ENCODE data around the gene BCAS3. TPM values are rescaled to one million over a fixed set of nuclear protein-coding genes. Genes with fewer than 3 reads are reported as not detected.

Gene BCAS3
- total RNA-seq, 2 donors from 2014 or later = 12.0 to 15.6 TPM

GRCh38 chr17:61421460-61421859 lies 743.8 kb downstream of the BCAS3 start:
- H3K4me1 ChIP-seq = peaks cover 0 to 10% of the 10 kb centered on the region in 2 donors
- no peak for DNase-seq (ENCODE audit: low spot score)
- TF ChIP-seq CTCF (IDR thresholded peaks at IDR 0.05) = no peak
- H3K36me3 ChIP-seq = no peaks in the 10 kb centered on the region
- H3K27me3 ChIP-seq = no peaks in the 10 kb centered on the region
- H3K9me3 ChIP-seq = no peaks in the 10 kb centered on the region
- no peak overlapping the region for H3K27ac ChIP-seq
- H3K4me3 ChIP-seq = no peak overlapping the region

GRCh38 chr17:61422116-61422799 lies 744.6 kb downstream of the BCAS3 start:
- Histone ChIP-seq H3K9me3 (no peaks in the 10 kb centered on the region), H3K4me3 (no peak overlapping the region), H3K4me1 (peaks cover 0 to 2% of the 10 kb centered on the region in 2 donors), H3K36me3 (no peaks in the 10 kb centered on the region), H3K27ac (no peak overlapping the region), H3K27me3 (no peaks in the 10 kb centered on the region)
- TF ChIP-seq CTCF (IDR thresholded peaks at IDR 0.05) = no peak
- DNase-seq (ENCODE audit: low spot score) = no peak

- TF ChIP-seq CTCF (IDR thresholded peaks at IDR 0.05) = no peak
- no peaks in the 10 kb centered on the region for H3K27me3 ChIP-seq
- no peaks in the 10 kb centered on the region for H3K9me3 ChIP-seq
- H3K36me3 ChIP-seq = no peaks in the 10 kb centered on the region
- no peak overlapping the region for H3K27ac ChIP-seq
- DNase-seq (ENCODE audit: low spot score) = no peak
- no peaks in the 10 kb centered on the region for H3K4me1 ChIP-seq
- no peak overlapping the region for H3K4me3 ChIP-seq
These were observed 745.2 kb downstream of the BCAS3 start for GRCh38 chr17:61422869-61423268.

GRCh38 chr17:61423967-61424649 lies 746.5 kb downstream of the BCAS3 start:
- TF ChIP-seq CTCF (IDR thresholded peaks at IDR 0.05) = no peak
- no peaks in the 10 kb centered on the region for H3K4me1 ChIP-seq
- no peaks in the 10 kb centered on the region for H3K27me3 ChIP-seq
- H3K4me3 ChIP-seq = no peak overlapping the region
- H3K9me3 ChIP-seq = no peaks in the 10 kb centered on the region
- no peak overlapping the region for H3K27ac ChIP-seq
- no peak for DNase-seq (ENCODE audit: low spot score)
- H3K36me3 ChIP-seq = no peaks in the 10 kb centered on the region

GRCh38 chr17:61425682-61426481 lies 748.2 kb downstream of the BCAS3 start:
- Histone ChIP-seq H3K4me1 (no peaks in the 10 kb centered on the region), H3K36me3 (no peaks in the 10 kb centered on the region), H3K9me3 (no peaks in the 10 kb centered on the region), H3K27ac (no peak overlapping the region), H3K27me3 (no peaks in the 10 kb centered on the region), H3K4me3 (no peak overlapping the region)
- TF ChIP-seq CTCF (IDR thresholded peaks at IDR 0.05) = no peak
- DNase-seq (ENCODE audit: low spot score) = no peak
